SK-N-SH (cell line): ENCODE results near the gene TEP1. TPM values are rescaled to one million over a fixed set of nuclear protein-coding genes. Genes with fewer than 3 reads are reported as not detected.

Experiments used
- CTCF ChIA-PET: fragments of 300-600, 350-600 bp; formaldehyde crosslinking; extraction: SDS; loops from one replicate; lab custom pipeline; 2021; lab: Yijun Ruan, JAX
- POLR2A ChIA-PET: fragments of 350-600 bp; sonication (Branson Sonifier 250); formaldehyde crosslinking; extraction: SDS; loops from one replicate; lab custom pipeline; 2020; ENCODE audit warnings: antibody characterized with exemption, inconsistent platforms; lab: Yijun Ruan, JAX
- DNase-seq: peaks from one replicate; pipeline ENCODE4 v3.0.0; 2012
- H2AFZ ChIP-seq: fragments of 200-600 bp; sonication (generic); 2 replicates; pipeline ENCODE4 v1.8.1; 2016; ENCODE audit warnings: antibody characterized with exemption, mild to moderate bottlenecking, low read depth
- H3F3A ChIP-seq: fragments of 200-600 bp; sonication (generic); replicated peaks from 2 replicates; pipeline ENCODE3; 2016; ENCODE audit warnings: antibody characterized with exemption, mild to moderate bottlenecking; ENCODE audit not compliant: insufficient read depth
- H3K27ac ChIP-seq, 2 experiments: fragments of 200-500 bp in 1 of 2; fragments of 200-600 bp in 1 of 2; sonication (Bioruptor generic) in 1 of 2; sonication (generic), shearing (Covaris generic) in 1 of 2; 2 replicates each; pipeline versions ENCODE4 v1.5.1 to v1.6.1; 2014 to 2016; ENCODE audit warnings: low read depth in 2 of 2, inconsistent platforms in 1 of 2, low read length in 1 of 2, mild to moderate bottlenecking in 1 of 2, mixed read lengths in 1 of 2
- H3K27me3 ChIP-seq: fragments of 200-600 bp; sonication (generic), shearing (Covaris generic); 2 replicates; pipeline ENCODE4 v1.6.1; 2016; ENCODE audit warnings: mixed run types; ENCODE audit not compliant: insufficient read depth
- H3K36me3 ChIP-seq, 2 experiments: fragments of 200-500 bp in 1 of 2; fragments of 200-600 bp in 1 of 2; sonication (Bioruptor generic) in 1 of 2; sonication (generic) in 1 of 2; replicated peaks in 1 of 2; 2 replicates each; pipeline versions ENCODE3 to v1.5.1; 2014 to 2016; ENCODE audit warnings: low read length in 1 of 2, mild to moderate bottlenecking in 1 of 2; ENCODE audit not compliant: insufficient read depth in 2 of 2, control insufficient read depth in 1 of 2
- H3K4me1 ChIP-seq, 2 experiments: fragments of 200-500 bp in 1 of 2; fragments of 200-600 bp in 1 of 2; sonication (Bioruptor generic) in 1 of 2; sonication (generic), shearing (Covaris generic) in 1 of 2; 2 replicates each; pipeline versions ENCODE4 v1.5.1 to v1.6.1; 2014 to 2016; ENCODE audit warnings: low read depth in 1 of 2, low read length in 1 of 2, mixed run types in 1 of 2; ENCODE audit not compliant: insufficient read depth in 2 of 2, control insufficient read depth in 1 of 2
- H3K4me2 ChIP-seq: fragments of 200-600 bp; sonication (generic), shearing (Covaris generic); 2 replicates; pipeline ENCODE4 v1.6.1; 2017; ENCODE audit warnings: mixed run types
- H3K4me3 ChIP-seq, 2 experiments: fragments of 200-500 bp in 1 of 2; fragments of 200-600 bp in 1 of 2; sonication (Bioruptor generic) in 1 of 2; sonication (generic), shearing (Covaris generic) in 1 of 2; 2 replicates each; pipeline versions ENCODE4 v1.5.1 to v1.8.1; 2014 to 2016; ENCODE audit warnings: low read depth in 2 of 2, inconsistent platforms in 1 of 2, low read length in 1 of 2, mild to moderate bottlenecking in 1 of 2, mixed read lengths in 1 of 2, moderate library complexity in 1 of 2
- H3K79me2 ChIP-seq: fragments of 200-600 bp; sonication (generic); 2 replicates; pipeline ENCODE4 v1.8.1; 2017; ENCODE audit warnings: mild to moderate bottlenecking; ENCODE audit not compliant: insufficient read depth
- H3K9ac ChIP-seq: fragments of 200-600 bp; sonication (generic); 2 replicates; pipeline ENCODE4 v1.6.1; 2017; ENCODE audit warnings: mixed run types
- H3K9me2 ChIP-seq: fragments of 200-600 bp; sonication (generic); 2 replicates; pipeline ENCODE4 v1.6.1; 2017; ENCODE audit warnings: mixed run types
- H3K9me3 ChIP-seq: fragments of 200-600 bp; sonication (generic); 2 replicates; pipeline ENCODE4 v1.6.1; 2017; ENCODE audit warnings: mixed run types, mild to moderate bottlenecking, moderate library complexity
- H4K20me1 ChIP-seq: fragments of 200-600 bp; sonication (generic); 2 replicates; pipeline ENCODE4 v1.6.1; 2017; ENCODE audit warnings: mild to moderate bottlenecking, mixed run types; ENCODE audit not compliant: insufficient read depth
- CHD2 ChIP-seq: fragments of 150-350 bp; IDR thresholded peaks from 2 replicates; pipeline ENCODE4 v1.6.1; 2018; ENCODE audit warnings: low read length; ENCODE audit not compliant: partially characterized antibody
- EZH2phosphoT487 ChIP-seq: fragments of 200-600 bp; sonication (generic); IDR thresholded peaks from 2 replicates; pipeline ENCODE4 v1.6.1; 2017; ENCODE audit warnings: low read depth, mixed run types, mild to moderate bottlenecking, antibody characterized with exemption, moderate library complexity, borderline replicate concordance
- FOXJ3 ChIP-seq: sonication (generic); formaldehyde crosslinking; IDR thresholded peaks from 2 replicates; pipeline ENCODE4 v1.5.1; 2020; ENCODE audit warnings: mild to moderate bottlenecking, missing genetic modification reagents
- FOXM1 ChIP-seq: IDR thresholded peaks from 2 replicates; pipeline ENCODE4 v1.4.0; 2012; ENCODE audit warnings: low read depth, mild to moderate bottlenecking
- JUND ChIP-seq: IDR thresholded peaks from 2 replicates; pipeline ENCODE4 v1.4.0; 2012
- MAX ChIP-seq: IDR thresholded peaks from 2 replicates; pipeline ENCODE4 v1.4.0; 2012; ENCODE audit warnings: low read depth
- MXI1 ChIP-seq: IDR thresholded peaks from 2 replicates; pipeline ENCODE4 v1.6.1; 2012; ENCODE audit warnings: mild to moderate bottlenecking, low read depth, low read length, improper control_type of control experiment
- NRF1 ChIP-seq: IDR thresholded peaks from 2 replicates; pipeline ENCODE4 v1.6.1; 2012; ENCODE audit warnings: low read depth, mild to moderate bottlenecking, low read length
- PBX3 ChIP-seq: IDR thresholded peaks from 2 replicates; pipeline ENCODE4; 2012
- RFX5 ChIP-seq: IDR thresholded peaks from 2 replicates; pipeline ENCODE4 v1.6.1; 2012; ENCODE audit warnings: mild to moderate bottlenecking, improper control_type of control experiment, low read length
- RXRA ChIP-seq: IDR thresholded peaks from 2 replicates; pipeline ENCODE4 v1.4.0; 2012; ENCODE audit warnings: low read depth, mild to moderate bottlenecking, borderline replicate concordance
- SIN3A ChIP-seq: IDR thresholded peaks from 2 replicates; pipeline ENCODE4 v1.6.1; 2012; ENCODE audit warnings: low read depth, mild to moderate bottlenecking, low read length, moderate library complexity, borderline replicate concordance
- SMC3 ChIP-seq: IDR thresholded peaks from 2 replicates; pipeline ENCODE4 v1.6.1; 2012; ENCODE audit warnings: low read depth, low read length, improper control_type of control experiment
- TAF1 ChIP-seq: IDR thresholded peaks from 2 replicates; pipeline ENCODE4 v1.6.1; 2012; ENCODE audit warnings: low read depth, mild to moderate bottlenecking, low read length, moderate library complexity, borderline replicate concordance
- USF1 ChIP-seq: IDR thresholded peaks from 2 replicates; pipeline ENCODE4 v1.4.0; 2012; ENCODE audit warnings: low read depth, borderline replicate concordance
- YY1 ChIP-seq: IDR thresholded peaks from 2 replicates; pipeline ENCODE4 v1.4.0; 2012; ENCODE audit warnings: low read depth, mild to moderate bottlenecking
- WGBS: methylation state at CpG from one replicate; pipeline ENCODE4 v1.1.6; 2017; ENCODE audit warnings: low lambda C conversion rate; 5-methylcytosine and 5-hydroxymethylcytosine counted together
- polyA plus RNA-seq, 3 experiments: library from polyadenylated mRNA; depleted of rRNA; stranded (reverse); fragments of >200 nt; gene quantifications; 2 replicates each; pipeline ENCODE4 v1.2.3, GENCODE V29; 2012
- TF ChIP-seq, protein P1 (sequence below): IDR thresholded peaks from 2 replicates; pipeline ENCODE4 v1.6.1; 2012; ENCODE audit warnings: mild to moderate bottlenecking, low read depth, low read length, moderate library complexity
- TF ChIP-seq, protein P2 (sequence below): fragments of 150-350 bp; IDR thresholded peaks from 2 replicates; pipeline ENCODE4 v1.6.1; 2017; ENCODE audit warnings: antibody characterized with exemption, low read length, low read depth, borderline replicate concordance

The TEP1 gene
- polyA plus RNA-seq, 1 of the 3 experiments (the other 2 are of a cell fraction), result 12.1 TPM

GRCh38 chr14:20440465-20440864, 27.2 kb upstream of the TEP1 start (continued):
- TF ChIP-seq, protein P1, sequence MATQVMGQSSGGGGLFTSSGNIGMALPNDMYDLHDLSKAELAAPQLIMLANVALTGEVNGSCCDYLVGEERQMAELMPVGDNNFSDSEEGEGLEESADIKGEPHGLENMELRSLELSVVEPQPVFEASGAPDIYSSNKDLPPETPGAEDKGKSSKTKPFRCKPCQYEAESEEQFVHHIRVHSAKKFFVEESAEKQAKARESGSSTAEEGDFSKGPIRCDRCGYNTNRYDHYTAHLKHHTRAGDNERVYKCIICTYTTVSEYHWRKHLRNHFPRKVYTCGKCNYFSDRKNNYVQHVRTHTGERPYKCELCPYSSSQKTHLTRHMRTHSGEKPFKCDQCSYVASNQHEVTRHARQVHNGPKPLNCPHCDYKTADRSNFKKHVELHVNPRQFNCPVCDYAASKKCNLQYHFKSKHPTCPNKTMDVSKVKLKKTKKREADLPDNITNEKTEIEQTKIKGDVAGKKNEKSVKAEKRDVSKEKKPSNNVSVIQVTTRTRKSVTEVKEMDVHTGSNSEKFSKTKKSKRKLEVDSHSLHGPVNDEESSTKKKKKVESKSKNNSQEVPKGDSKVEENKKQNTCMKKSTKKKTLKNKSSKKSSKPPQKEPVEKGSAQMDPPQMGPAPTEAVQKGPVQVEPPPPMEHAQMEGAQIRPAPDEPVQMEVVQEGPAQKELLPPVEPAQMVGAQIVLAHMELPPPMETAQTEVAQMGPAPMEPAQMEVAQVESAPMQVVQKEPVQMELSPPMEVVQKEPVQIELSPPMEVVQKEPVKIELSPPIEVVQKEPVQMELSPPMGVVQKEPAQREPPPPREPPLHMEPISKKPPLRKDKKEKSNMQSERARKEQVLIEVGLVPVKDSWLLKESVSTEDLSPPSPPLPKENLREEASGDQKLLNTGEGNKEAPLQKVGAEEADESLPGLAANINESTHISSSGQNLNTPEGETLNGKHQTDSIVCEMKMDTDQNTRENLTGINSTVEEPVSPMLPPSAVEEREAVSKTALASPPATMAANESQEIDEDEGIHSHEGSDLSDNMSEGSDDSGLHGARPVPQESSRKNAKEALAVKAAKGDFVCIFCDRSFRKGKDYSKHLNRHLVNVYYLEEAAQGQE, result no peak
- no peak for TF ChIP-seq CHD2
- no peak for TF ChIP-seq TAF1
- no peak for TF ChIP-seq PBX3
- TF ChIP-seq RXRA, result no peak
- no peak for TF ChIP-seq FOXM1
- TF ChIP-seq, all 33 proteins: peak for 0

- Histone ChIP-seq H3K4me2 (no peak overlapping the region), H3K36me3 (no peaks in the 10 kb centered on the region), H3K9me2 (no peaks in the 10 kb centered on the region), H3K79me2 (no peaks in the 10 kb centered on the region), H3F3A (no peaks in the 10 kb centered on the region), H3K27ac (no peak overlapping the region), H3K4me3 (no peak overlapping the region), H3K9me3 (no peaks in the 10 kb centered on the region), H3K9ac (no peak overlapping the region), H4K20me1 (no peaks in the 10 kb centered on the region), H2AFZ (no peak overlapping the region), H3K4me1 (no peaks in the 10 kb centered on the region), H3K27me3 (no peaks in the 10 kb centered on the region; the same call in 1 of the 2 replicates)
- CTCF ChIA-PET, result no interaction called here
- POLR2A ChIA-PET, result no interaction called here
- no peak for DNase-seq
- TF ChIP-seq USF1 (no peak), YY1 (no peak), NRF1 (no peak), SIN3A (no peak), SMC3 (no peak), JUND (no peak), MAX (no peak), FOXJ3 (CRISPR knock-in tag) (no peak), CHD2 (no peak), RXRA (no peak), RFX5 (no peak), EZH2phosphoT487 (no peak), MXI1 (no peak)
- TF ChIP-seq, protein P1, result no peak
- TF ChIP-seq, protein P2, sequence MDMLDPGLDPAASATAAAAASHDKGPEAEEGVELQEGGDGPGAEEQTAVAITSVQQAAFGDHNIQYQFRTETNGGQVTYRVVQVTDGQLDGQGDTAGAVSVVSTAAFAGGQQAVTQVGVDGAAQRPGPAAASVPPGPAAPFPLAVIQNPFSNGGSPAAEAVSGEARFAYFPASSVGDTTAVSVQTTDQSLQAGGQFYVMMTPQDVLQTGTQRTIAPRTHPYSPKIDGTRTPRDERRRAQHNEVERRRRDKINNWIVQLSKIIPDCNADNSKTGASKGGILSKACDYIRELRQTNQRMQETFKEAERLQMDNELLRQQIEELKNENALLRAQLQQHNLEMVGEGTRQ, result no peak
- WGBS, result 49% methylated on average over 7 of the region's 7 CpGs
Observed at GRCh38 chr14:20438664-20439063, 25.4 kb upstream of the TEP1 start.
